ENCODE results near the gene ANKRD33B.
"Not testable (repeated sequence)": the region's sequence is repeated elsewhere in the genome, so short reads cannot be mapped to it uniquely, and the experiment has no call there.

ANKRD33B gene

DNA sequence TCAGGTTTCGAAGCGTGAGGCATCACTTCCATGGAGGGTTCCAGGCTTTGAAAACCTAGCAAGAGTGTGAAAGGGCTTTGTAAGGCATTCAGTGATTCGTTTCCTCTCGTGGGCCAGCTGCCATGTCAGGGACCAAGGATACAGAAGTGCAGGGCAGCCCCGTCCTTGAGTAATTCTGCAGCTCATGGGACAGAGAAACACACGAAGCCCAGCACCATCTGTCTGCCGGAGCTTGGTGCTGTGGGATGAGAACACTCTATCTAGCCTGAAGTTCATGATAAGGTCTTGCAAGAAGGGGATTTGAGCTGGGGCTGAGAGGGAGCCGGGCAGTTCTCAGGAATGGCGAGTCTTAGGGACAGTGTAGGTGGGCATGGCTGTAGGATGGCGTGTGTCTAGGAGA, 55.8 kb downstream of the ANKRD33B start:
- no peak for DNase-seq (ENCODE audit: low spot score)

GRCh38 chr5:10620346-10620745, 56.5 kb downstream of the ANKRD33B start:
- no peak for DNase-seq (ENCODE audit: low spot score)

DNA sequence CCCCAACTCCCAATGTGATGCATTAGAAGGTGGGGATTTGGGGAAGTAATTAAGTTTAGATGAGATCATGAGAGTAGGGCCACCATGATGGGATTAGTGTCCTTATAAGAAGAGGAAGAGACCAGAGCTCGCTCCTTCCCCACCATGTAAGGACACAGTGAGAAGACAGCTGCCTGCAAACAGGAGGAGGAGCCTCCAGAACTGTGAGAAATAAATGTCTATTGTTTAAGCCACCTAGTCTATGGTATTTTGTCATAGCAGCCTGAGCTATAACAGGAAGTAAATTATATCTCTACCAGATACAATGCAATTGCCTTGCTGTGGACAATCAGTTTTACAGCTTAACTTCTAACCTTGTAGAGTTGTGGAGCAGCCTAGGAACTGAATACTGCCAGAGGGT, 58.0 kb downstream of the ANKRD33B start:
- DNase-seq (ENCODE audit: low spot score), result no peak

GRCh38 chr5:10622810-10623209, 58.9 kb downstream of the ANKRD33B start:
- no peak for DNase-seq (ENCODE audit: low spot score)

DNA sequence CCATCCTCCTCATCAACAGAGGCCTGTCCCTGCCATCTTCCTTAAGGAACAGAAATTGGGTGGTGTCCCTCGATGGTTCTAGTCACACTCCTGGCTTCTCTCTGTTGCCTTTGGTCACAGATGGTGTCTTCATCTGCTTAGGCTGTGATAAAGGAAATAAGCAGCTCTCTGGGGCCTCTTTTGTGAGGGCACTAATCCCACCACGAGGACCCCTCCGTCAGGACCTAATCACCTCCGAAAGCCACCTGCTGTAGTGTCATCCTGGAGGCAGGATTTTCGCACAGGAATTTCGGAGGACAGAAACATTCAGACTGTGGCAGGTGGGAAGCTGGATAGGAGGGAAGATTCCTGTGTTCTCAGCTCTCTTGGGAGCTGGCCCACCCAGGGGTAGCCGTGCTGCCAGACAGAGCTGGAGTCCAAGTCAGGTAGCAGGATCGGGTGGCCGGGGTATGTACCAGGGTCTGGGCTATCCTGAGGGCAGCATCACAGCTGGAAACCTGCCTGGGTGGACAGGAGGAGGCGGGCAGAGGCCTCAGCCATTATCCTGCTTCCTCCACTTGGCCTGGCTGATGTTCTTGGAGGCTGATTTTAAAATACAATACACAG, 59.5 kb downstream of the ANKRD33B start:
- no peak for DNase-seq (ENCODE audit: low spot score)

DNA sequence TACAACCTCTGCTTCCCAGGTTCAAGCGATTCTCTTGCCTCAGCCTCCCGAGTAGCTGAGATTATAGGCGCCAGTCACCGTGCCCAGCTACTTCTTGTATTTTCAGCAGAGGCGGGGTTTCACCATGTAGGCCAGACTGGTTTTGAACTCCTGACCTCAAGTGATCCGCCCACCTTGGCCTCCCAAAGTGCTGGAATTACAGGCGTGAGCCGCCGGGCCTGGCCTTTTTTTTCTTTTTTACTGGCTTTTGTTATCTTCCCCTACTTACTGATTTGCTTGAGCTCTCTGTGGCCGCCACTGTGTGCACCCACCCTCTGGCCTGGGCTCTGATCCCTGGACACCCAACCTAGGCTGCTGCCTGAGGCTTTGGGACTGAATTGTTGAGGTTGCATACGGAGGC, 60.3 kb downstream of the ANKRD33B start:
- no peak for DNase-seq (ENCODE audit: low spot score)

DNA sequence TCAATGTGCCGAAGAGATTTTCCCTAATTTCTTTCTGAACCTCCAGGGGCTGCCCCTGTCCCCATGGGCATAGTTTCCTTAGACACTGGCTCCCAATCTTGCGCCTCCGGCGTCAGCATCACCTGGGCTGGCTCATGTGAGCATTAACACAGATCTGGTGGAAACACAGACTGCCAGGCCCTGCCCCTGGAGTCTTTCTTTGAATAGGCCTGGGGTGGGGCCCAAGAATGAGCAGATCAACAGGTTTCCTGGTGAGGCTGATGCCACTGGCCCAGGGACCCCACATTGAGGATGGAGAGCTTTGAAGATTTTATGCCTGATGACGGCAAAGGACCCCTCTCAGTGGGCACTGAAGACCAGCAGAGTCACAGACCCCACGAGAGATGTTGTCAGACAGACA, 60.8 kb downstream of the ANKRD33B start:
- DNase-seq (ENCODE audit: low spot score), result no peak

DNA sequence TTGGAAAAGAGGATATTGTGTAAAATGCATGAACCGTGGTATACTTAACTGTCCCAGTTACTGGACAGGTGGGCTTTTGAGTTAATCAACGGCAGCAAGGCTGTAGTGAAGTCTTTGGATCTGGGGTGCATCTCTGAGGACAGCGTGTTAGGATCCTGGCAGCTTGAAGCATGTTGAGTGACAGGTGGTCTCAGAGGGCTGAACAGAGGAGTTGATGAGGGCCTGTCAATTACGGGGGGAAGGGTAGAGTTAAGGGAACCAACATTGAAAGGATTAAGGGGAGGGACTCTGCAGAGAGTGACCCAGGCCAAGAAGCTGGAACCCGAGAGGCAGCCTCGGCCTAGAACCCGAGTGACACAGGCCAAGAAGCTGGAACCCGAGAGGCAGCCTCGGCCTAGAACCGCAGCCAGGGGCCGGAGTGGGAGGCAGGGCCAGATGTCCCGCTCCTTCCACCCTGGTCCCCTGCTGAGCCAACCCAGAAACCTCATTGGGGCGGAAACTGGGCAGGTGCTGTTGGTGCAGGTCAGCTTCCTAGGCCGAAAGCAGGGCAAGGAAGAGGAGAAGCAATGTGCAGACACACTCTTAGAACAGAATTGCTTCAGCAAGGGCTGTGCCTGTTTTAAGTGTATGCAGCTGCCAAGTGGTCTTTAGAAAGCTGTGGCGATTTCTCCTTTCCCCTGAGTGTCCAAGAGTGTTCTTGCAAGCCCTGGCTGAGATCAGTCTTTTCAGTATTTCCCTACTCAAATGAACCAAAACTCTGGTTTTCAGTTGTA, 62.0 kb downstream of the ANKRD33B start:
- DNase-seq (ENCODE audit: low spot score), result no peak

GRCh38 chr5:10626473-10627013, 62.7 kb downstream of the ANKRD33B start:
- DNase-seq (ENCODE audit: low spot score), result no peak

- DNase-seq (ENCODE audit: low spot score), result peak; percentile 43
Observed at GRCh38 chr5:10627160-10627701, 63.4 kb downstream of the ANKRD33B start.

DNA sequence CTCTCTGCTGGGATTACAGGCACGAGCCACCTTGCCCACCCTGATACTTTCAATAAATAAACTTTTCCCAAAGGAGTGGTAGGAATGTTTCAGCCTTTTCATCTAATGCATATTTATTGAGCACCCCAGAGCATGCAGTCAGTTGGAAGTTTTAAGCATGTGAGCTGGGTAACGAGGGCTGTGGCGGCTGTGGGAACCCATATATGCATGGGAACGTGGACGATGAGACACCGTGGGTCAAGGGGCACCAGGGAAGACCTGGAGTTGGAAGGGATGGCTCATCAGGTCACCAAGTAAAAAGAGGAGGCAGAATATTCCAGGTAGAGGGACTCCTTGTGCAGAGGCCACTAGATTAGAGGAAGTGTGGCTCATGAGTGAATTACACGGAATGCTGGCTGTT, 64.7 kb downstream of the ANKRD33B start:
- DNase-seq (ENCODE audit: low spot score), result no peak

GRCh38 chr5:10629682-10630081, 65.8 kb downstream of the ANKRD33B start:
- DNase-seq (ENCODE audit: low spot score), result no peak

GRCh38 chr5:10630126-10630525, 66.3 kb downstream of the ANKRD33B start:
- DNase-seq (ENCODE audit: low spot score), result no peak

DNA sequence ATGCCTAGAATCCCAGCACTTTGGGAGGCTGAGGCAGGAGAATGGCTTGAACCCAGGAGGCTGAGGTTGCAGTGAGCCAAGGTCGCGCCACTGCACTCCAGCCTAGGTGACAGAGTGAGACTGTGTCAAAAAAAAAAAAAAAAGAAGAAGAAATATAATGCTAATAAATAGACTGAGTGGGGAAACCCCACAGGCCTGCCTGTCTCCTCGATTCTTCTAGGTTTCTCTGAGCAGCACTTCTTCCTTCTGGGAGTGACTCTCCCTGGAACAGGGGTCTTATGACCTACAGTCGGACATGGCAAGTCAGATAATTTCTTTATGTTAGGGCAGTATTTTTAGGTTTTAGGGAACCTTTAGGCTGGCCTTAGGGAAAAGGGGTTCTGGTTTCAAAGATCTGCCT, 66.9 kb downstream of the ANKRD33B start:
- DNase-seq (ENCODE audit: low spot score), result not testable (repeated sequence)

GRCh38 chr5:10631316-10631996, 67.6 kb downstream of the ANKRD33B start:
- DNase-seq (ENCODE audit: low spot score), result no peak

DNA sequence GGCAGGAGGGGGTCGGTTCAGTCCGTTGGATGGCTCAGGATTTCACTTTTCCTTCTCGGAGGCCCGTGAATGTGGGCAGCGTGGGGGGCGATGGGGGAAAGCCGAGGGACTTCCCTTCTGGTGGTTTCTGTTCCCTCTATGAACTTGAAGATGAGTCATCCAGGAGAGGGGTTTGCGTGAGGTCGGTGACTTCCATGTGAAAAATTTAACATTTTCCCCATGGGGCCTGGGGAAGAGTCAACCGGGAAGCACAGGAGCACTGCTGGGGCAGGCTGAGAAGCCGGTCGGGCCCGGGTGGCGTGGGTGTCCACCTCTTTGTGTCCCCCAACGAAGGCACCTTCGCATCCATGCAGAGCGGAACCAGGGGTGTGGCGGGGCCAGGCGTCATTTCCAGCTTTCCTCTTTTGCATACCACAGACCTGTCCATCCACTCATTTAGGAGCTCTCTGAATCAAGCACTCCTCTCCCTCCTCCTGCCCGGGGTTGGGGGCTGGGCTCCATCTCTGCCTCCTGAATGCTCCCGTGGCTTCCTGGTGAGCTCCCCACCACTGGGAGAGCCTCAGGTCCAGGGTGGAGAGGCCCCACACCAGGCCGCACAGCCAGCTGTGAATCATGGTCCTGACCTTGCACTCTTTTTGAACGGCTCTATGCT, 68.4 kb downstream of the ANKRD33B start:
- no peak for DNase-seq (ENCODE audit: low spot score)

DNA sequence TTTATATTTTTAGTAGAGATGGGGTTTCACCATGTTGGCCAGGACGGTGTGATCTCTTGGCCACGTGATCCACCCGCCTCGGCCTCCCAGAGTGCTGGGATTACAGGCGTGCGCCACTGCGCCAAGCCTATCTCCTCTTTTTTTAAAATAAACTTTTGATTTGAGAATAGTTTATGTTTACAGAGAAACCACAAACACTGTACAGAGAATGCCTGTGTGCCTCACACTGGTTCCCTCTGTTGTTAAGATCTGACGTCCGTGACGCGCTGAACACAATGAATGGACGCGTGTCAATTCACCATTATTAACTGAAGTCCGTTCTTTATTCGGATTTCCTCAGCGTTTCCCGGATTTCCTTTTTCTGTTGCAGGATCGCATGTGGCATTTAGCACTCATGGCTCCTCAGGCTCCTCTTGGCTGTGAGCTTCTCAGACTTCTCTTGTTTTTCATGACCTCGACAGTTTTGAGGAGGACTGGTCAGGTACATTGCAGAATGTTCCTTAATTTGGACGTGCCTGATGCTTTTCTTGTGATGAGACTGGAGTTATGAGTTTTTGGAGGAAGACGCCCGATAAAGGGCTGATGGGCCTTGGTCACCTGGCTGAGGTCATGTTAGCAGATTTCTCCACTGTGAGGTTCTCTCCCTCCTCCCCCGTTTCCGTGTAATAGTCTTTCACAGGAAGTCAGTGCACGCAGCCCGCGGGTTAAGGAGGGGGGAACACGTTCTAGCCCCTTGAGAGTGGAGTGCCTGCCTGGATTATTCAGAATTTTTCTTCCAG, 69.6 kb downstream of the ANKRD33B start:
- no peak for DNase-seq (ENCODE audit: low spot score)

DNA sequence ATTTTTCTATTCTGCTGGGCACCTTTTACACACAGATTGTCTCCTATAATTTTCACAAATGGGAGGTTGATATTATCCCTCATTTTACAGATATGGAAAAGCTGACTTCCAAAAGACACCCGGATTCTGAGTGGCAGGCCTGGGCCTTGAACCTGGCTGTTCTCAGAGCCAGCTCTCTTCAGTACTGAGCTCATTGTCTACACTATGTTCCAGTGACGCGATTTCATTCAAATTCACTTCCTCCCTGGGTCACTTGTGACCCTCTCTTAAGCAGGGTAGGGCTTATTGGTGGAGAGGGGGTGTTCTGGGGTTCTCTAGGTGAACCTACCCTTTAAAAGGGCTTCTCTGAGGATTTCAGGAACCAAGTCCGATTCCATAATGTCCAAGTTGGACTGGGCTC, 70.2 kb downstream of the ANKRD33B start:
- DNase-seq (ENCODE audit: low spot score), result no peak

DNA sequence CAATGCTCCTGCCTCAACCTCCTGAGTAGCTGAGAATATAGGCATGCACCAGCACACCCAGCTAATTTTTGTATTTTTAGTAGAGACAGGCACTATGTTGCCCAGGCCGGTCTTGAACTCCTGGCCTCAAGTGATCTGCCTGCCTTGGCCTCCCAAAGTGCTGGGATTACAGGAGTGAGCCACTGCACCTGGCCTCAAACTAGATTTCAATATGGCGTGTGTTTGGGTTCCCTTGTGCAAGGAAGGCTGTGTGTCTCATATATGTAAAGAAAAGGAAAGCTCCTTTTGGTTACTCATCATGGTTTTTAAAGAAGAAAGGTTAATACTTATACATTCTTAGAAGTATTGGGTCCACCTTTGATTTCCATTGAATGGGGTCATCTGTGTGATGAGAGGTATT, 70.7 kb downstream of the ANKRD33B start:
- no peak for DNase-seq (ENCODE audit: low spot score)

DNA sequence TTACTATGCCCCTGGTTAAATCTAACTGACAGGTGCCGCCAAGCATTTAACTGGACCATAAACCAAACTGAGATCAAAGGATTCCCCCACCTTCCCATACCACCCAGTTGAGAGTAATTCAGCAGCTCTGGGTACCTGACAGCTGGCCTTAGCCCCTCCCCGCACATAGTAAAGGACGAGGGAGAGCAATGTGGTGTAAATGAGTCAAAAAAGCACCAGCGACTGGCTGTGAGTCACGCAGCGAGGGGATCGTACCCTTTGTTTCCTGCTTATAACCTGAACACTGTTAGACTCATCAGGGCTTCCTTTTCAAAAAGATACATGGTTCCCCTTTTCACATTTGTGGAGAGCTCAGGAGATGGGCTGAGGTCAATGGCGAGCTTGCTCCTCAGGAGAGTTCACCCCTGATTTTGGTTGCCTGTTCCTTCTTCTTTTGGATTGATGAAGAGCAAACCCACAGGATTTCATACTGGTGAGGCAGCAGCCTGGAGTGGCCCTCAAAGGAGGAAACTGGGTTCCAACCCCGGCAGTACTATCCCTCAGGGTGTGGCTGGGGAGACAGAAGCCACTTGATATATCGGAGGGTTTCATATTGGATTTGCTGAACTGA, 71.5 kb downstream of the ANKRD33B start:
- DNase-seq (ENCODE audit: low spot score), result no peak

DNA sequence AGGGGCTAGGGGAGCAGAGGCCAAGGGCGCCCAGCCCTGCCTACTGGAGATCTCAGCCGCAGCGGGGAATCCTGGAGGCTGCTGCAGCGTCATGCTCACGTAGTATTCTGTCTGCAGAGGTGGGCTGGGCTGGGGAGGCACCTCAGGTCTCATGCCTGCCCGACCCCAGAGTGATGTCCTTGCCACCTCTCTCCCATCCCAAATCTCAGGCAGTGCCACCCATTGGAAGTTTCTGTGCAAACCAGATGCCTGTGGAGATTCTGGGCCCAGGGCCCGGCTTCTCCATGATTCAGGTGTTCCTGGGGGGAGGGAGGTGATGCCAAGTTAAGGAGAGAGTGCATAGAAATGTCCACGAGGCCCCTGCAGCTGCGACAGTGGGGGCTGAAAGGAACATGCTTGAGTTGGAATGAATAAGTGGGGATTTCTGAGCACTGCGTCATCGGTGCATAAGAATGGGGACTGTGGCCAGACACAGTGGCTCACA, 72.0 kb downstream of the ANKRD33B start:
- DNase-seq (ENCODE audit: low spot score), result no peak
